Embryonic facial prominence (tissue), 1 donor: ENCODE measurements around the gene WNT8A.
A peak's percentile ranks its signal among the peaks of the same experiment; 100 is the strongest.
"Not testable (repeated sequence)": the region's sequence is repeated elsewhere in the genome, so short reads cannot be mapped to it uniquely, and the experiment has no call there.

ENCODE experiments used
- DNase-seq: peaks from one replicate; pipeline ENCODE4 v3.0.0-alpha.2; 2016; ENCODE audit errors: extremely low spot score

Gene WNT8A

GRCh38 chr5:138083702-138084101, at the start of gene WNT8A:
WNT8A (plus strand) TSS chr5:138084033; CDS start chr5:138084128, 95 bp downstream.
- no peak for DNase-seq

GRCh38 chr5:138035605-138036537, 48.0 kb upstream of the WNT8A start:
- DNase-seq, result peak; percentile 64

- no peak for DNase-seq
Observed at GRCh38 chr5:138037271-138037670, 46.6 kb upstream of the WNT8A start.

GRCh38 chr5:138037907-138038633, 45.8 kb upstream of the WNT8A start:
- DNase-seq, result no peak

- DNase-seq, result no peak
Observed at GRCh38 chr5:138038826-138039225, 45.0 kb upstream of the WNT8A start.

GRCh38 chr5:138045283-138045682, 38.5 kb upstream of the WNT8A start:
- DNase-seq, result not testable (repeated sequence)

GRCh38 chr5:138051441-138052296, 32.2 kb upstream of the WNT8A start:
- DNase-seq, result no peak

GRCh38 chr5:138052718-138053117, 31.1 kb upstream of the WNT8A start:
- DNase-seq, result not testable (repeated sequence)

GRCh38 chr5:138053554-138053953, 30.3 kb upstream of the WNT8A start:
- DNase-seq, result no peak

- DNase-seq, result no peak
Observed at GRCh38 chr5:138054206-138054605, 29.6 kb upstream of the WNT8A start.

GRCh38 chr5:138054847-138055558, 28.8 kb upstream of the WNT8A start:
- no peak for DNase-seq

GRCh38 chr5:138064526-138064925, 19.3 kb upstream of the WNT8A start:
- DNase-seq, result no peak

GRCh38 chr5:138065102-138065501, 18.7 kb upstream of the WNT8A start:
- DNase-seq, result no peak

GRCh38 chr5:138067945-138068344, 15.9 kb upstream of the WNT8A start:
- no peak for DNase-seq

- DNase-seq, result no peak
Observed at GRCh38 chr5:138068742-138069600, 14.9 kb upstream of the WNT8A start.

GRCh38 chr5:138070026-138070425, 13.8 kb upstream of the WNT8A start:
- not testable (repeated sequence) for DNase-seq

- DNase-seq, result peak; percentile 29
Observed at GRCh38 chr5:138077064-138077696, 6.7 kb upstream of the WNT8A start.

GRCh38 chr5:138078006-138078643, 5.7 kb upstream of the WNT8A start:
- no peak for DNase-seq

- no peak for DNase-seq
Observed at GRCh38 chr5:138082033-138082432, 1.8 kb upstream of the WNT8A start.
